IMR-90 (cell line): Measurements from ENCODE around the gene DPP10. TPM values are rescaled to one million over a fixed set of nuclear protein-coding genes. Genes with fewer than 3 reads are reported as not detected.

Source experiments
- ATAC-seq: fragments of 200-7000 bp; cut with Tn5 transposase; 2 replicates; pipeline ENCODE4 v1.9.1; 2020; ENCODE audit warnings: low read depth, mild to moderate bottlenecking, moderate library complexity
- BruUV-seq: library from RNA; stranded (reverse); fragments of 400-500 nt; replicated peaks from 2 replicates; lab custom pipeline; 2021; lab: Mats Ljungman, UMichigan
- CTCF ChIA-PET: fragments of 300-600 bp; formaldehyde crosslinking; extraction: SDS; loops from one replicate; lab custom pipeline; 2021; ENCODE audit warnings: antibody characterized with exemption; lab: Yijun Ruan, JAX
- POLR2A ChIA-PET: fragments of 300-600 bp; sonication (Branson Sonifier 250); formaldehyde crosslinking; loops from one replicate; lab custom pipeline; 2022; ENCODE audit warnings: antibody characterized with exemption; ENCODE audit not compliant: unreplicated experiment; lab: Charles Lee
- DNase-seq: peaks from one replicate; pipeline ENCODE4 v3.0.0; 2013
- H2AFZ ChIP-seq: replicated peaks from 2 replicates; pipeline ENCODE3; 2013; ENCODE audit warnings: low read length, mild to moderate bottlenecking; ENCODE audit not compliant: poor library complexity
- H2AK5ac ChIP-seq: 2 replicates; pipeline ENCODE4 v1.6.1; 2013; ENCODE audit warnings: low read depth, low read length, inconsistent platforms
- H2AK9ac ChIP-seq: replicated peaks from 2 replicates; pipeline ENCODE3; 2013; ENCODE audit warnings: mild to moderate bottlenecking, low read depth, low read length, moderate library complexity; ENCODE audit not compliant: poor library complexity
- H2BK120ac ChIP-seq: 2 replicates; pipeline ENCODE4 v1.6.1; 2013; ENCODE audit warnings: low read depth, low read length, inconsistent platforms
- H2BK15ac ChIP-seq: 3 replicates; pipeline ENCODE4 v1.6.1; 2013; ENCODE audit warnings: low read depth, low read length, inconsistent platforms
- H2BK20ac ChIP-seq: 2 replicates; pipeline ENCODE4 v1.6.1; 2013; ENCODE audit warnings: low read depth, mild to moderate bottlenecking, inconsistent platforms, low read length, moderate library complexity
- H2BK5ac ChIP-seq: 2 replicates; pipeline ENCODE4 v1.6.1; 2013; ENCODE audit warnings: mild to moderate bottlenecking, low read depth, low read length, inconsistent platforms; ENCODE audit not compliant: poor library complexity, severe bottlenecking
- H3K14ac ChIP-seq: replicated peaks from 2 replicates; pipeline ENCODE4 v1.6.1; 2013; ENCODE audit warnings: low read depth, low read length, inconsistent platforms
- H3K18ac ChIP-seq: 2 replicates; pipeline ENCODE4 v1.6.1; 2013; ENCODE audit warnings: low read depth, low read length, control low read depth
- H3K23ac ChIP-seq: 2 replicates; pipeline ENCODE4 v1.6.1; 2013; ENCODE audit warnings: low read depth, low read length, inconsistent platforms
- H3K27ac ChIP-seq: 2 replicates; pipeline ENCODE4 v1.5.1; 2013; ENCODE audit warnings: mild to moderate bottlenecking, control low read depth, low read length; ENCODE audit not compliant: insufficient read depth
- H3K27me3 ChIP-seq: 2 replicates; pipeline ENCODE4 v1.6.1; 2013; ENCODE audit warnings: low read length; ENCODE audit not compliant: control insufficient read depth, insufficient read depth
- H3K36me3 ChIP-seq: 2 replicates; pipeline ENCODE4 v1.6.1; 2013; ENCODE audit warnings: low read length, mixed read lengths; ENCODE audit not compliant: control insufficient read depth, insufficient read depth
- H3K4ac ChIP-seq: 2 replicates; pipeline ENCODE4 v1.6.1; 2013; ENCODE audit warnings: low read depth, low read length, inconsistent platforms
- H3K4me1 ChIP-seq: 2 replicates; pipeline ENCODE4 v1.6.1; 2013; ENCODE audit warnings: low read length, mixed read lengths; ENCODE audit not compliant: control insufficient read depth, insufficient read depth
- H3K4me2 ChIP-seq: 2 replicates; pipeline ENCODE4 v1.6.1; 2013; ENCODE audit warnings: low read depth, mild to moderate bottlenecking, control low read depth, low read length, moderate library complexity
- H3K4me3 ChIP-seq: 2 replicates; pipeline ENCODE4 v1.5.1; 2013; ENCODE audit warnings: low read depth, mild to moderate bottlenecking, control low read depth, low read length, moderate library complexity; ENCODE audit not compliant: insufficient read depth
- H3K56ac ChIP-seq: 2 replicates; pipeline ENCODE4 v1.6.1; 2013; ENCODE audit warnings: low read length, inconsistent platforms; ENCODE audit not compliant: insufficient read depth; ENCODE audit errors: extremely low read depth
- H3K79me1 ChIP-seq, 2 experiments: 2 replicates each; pipeline ENCODE4 v1.6.1; 2013; ENCODE audit warnings: low read length in 2 of 2, inconsistent platforms in 1 of 2, low read depth in 1 of 2
- H3K9ac ChIP-seq: 2 replicates; pipeline ENCODE4 v1.6.1; 2013; ENCODE audit warnings: low read depth, low read length, control low read depth
- H3K9me1 ChIP-seq: 2 replicates; pipeline ENCODE4 v1.6.1; 2013; ENCODE audit warnings: low read length, inconsistent platforms; ENCODE audit not compliant: insufficient read depth
- H3K9me3 ChIP-seq: 2 replicates; pipeline ENCODE4 v1.6.1; 2013; ENCODE audit warnings: low read length; ENCODE audit not compliant: control insufficient read depth, insufficient read depth
- H4K20me1 ChIP-seq: 2 replicates; pipeline ENCODE4 v1.6.1; 2013; ENCODE audit warnings: low read length, inconsistent platforms; ENCODE audit not compliant: insufficient read depth
- H4K5ac ChIP-seq: 2 replicates; pipeline ENCODE4 v1.6.1; 2013; ENCODE audit warnings: mild to moderate bottlenecking, low read depth, low read length, control low read depth
- H4K8ac ChIP-seq, 2 experiments: 2 replicates each; pipeline ENCODE4 v1.6.1; 2013; ENCODE audit warnings: low read depth in 2 of 2, low read length in 2 of 2, control low read depth in 1 of 2, inconsistent platforms in 1 of 2
- H4K91ac ChIP-seq: 2 replicates; pipeline ENCODE4 v1.6.1; 2013; ENCODE audit warnings: low read depth, low read length, inconsistent platforms; ENCODE audit not compliant: insufficient read depth
- BHLHE40 ChIP-seq: fragments of 150-350 bp; IDR thresholded peaks from 2 replicates; pipeline ENCODE4 v1.6.1; 2016; ENCODE audit warnings: mild to moderate bottlenecking, low read depth, low read length
- CEBPB ChIP-seq: IDR thresholded peaks from 2 replicates; pipeline ENCODE4 v1.6.1; 2012; ENCODE audit warnings: low read depth, low read length, improper control_type of control experiment
- CHD1 ChIP-seq: IDR thresholded peaks from 2 replicates; pipeline ENCODE4 v1.6.1; 2012; ENCODE audit warnings: low read depth, low read length, improper control_type of control experiment
- FOS ChIP-seq: fragments of 150-350 bp; IDR thresholded peaks from 2 replicates; pipeline ENCODE4 v1.6.1; 2016; ENCODE audit warnings: low read depth, low read length
- MAFK ChIP-seq: IDR thresholded peaks from 2 replicates; pipeline ENCODE4 v1.6.1; 2012; ENCODE audit warnings: low read depth, low read length, improper control_type of control experiment
- MAZ ChIP-seq: IDR thresholded peaks from 2 replicates; pipeline ENCODE4 v1.6.1; 2012; ENCODE audit warnings: low read depth, mild to moderate bottlenecking, low read length, improper control_type of control experiment, moderate library complexity, borderline replicate concordance
- MXI1 ChIP-seq: IDR thresholded peaks from 2 replicates; pipeline ENCODE4 v1.6.1; 2012; ENCODE audit warnings: low read depth, mild to moderate bottlenecking, low read length, moderate library complexity, borderline replicate concordance
- NFE2L2 ChIP-seq: fragments of 150-350 bp; IDR thresholded peaks from 2 replicates; pipeline ENCODE4 v1.6.1; 2016; ENCODE audit warnings: low read depth, mild to moderate bottlenecking, low read length
- RFX5 ChIP-seq: IDR thresholded peaks from 2 replicates; pipeline ENCODE4 v1.8.0; 2012; ENCODE audit warnings: low read depth, mild to moderate bottlenecking, low read length, moderate library complexity
- SMC3 ChIP-seq: fragments of 150-350 bp; IDR thresholded peaks from 2 replicates; pipeline ENCODE4 v1.6.1; 2016; ENCODE audit warnings: low read depth, mild to moderate bottlenecking, antibody characterized with exemption, low read length, moderate library complexity
- WGBS, 2 experiments: methylation state at CpG; one replicate each; pipeline versions ENCODE4 v1.1.5 to v1.1.7; 2013; ENCODE audit warnings: missing lambda C conversion rate in 2 of 2; ENCODE audit not compliant: insufficient read length in 1 of 2; ENCODE audit errors: extremely low coverage in 2 of 2; 5-methylcytosine and 5-hydroxymethylcytosine counted together
- dilution Hi-C: fragments of 300-500 bp; cut with HindIII; formaldehyde crosslinking; loops from one replicate; pipeline ENCODE4 v1.14.3; 2018; ENCODE audit warnings: low sequenced_read_pairs; ENCODE audit not compliant: unreplicated experiment
- in situ Hi-C: fragments of 300-500 bp; cut with MboI; formaldehyde crosslinking; loops from 3 replicates; pipeline ENCODE4 v1.14.3; 2019; ENCODE audit warnings: low sequenced_read_pairs, inconsistent platforms, mixed read lengths
- intact Hi-C: fragments of 100-400 bp; cut with micrococcal nuclease; formaldehyde crosslinking; loops from 2 replicates; pipeline ENCODE4 v1.10.0; 2022
- polyA plus RNA-seq, 3 experiments: library from polyadenylated mRNA; depleted of rRNA; stranded (reverse); fragments of >200 nt; gene quantifications; 2 replicates each; pipeline ENCODE4 v1.2.3, GENCODE V29; 2012; ENCODE audit warnings: low replicate concordance in 1 of 3
- total RNA-seq: library from RNA; depleted of rRNA; stranded (reverse); fragments of >200 nt; gene quantifications from 2 replicates; pipeline ENCODE4 v1.2.3, GENCODE V29; 2012
- TF ChIP-seq, protein P1 (sequence below): fragments of 150-350 bp; IDR thresholded peaks from 2 replicates; pipeline ENCODE4 v1.6.1; 2017; ENCODE audit warnings: mild to moderate bottlenecking, antibody characterized with exemption, low read length, low read depth
- TF ChIP-seq, protein P2 (sequence below): fragments of 150-350 bp; IDR thresholded peaks from 2 replicates; pipeline ENCODE4 v1.6.1; 2016; ENCODE audit warnings: low read depth, mild to moderate bottlenecking, low read length, moderate library complexity, borderline replicate concordance
- TF ChIP-seq, protein P3 (sequence below): conservative IDR thresholded peaks from 2 replicates; pipeline ENCODE4 v1.5.1; 2012; ENCODE audit warnings: mild to moderate bottlenecking, low read depth, low read length, improper control_type of control experiment

DPP10 gene
- total and polyA plus RNA-seq, 2 of the 4 experiments (the other 2 are of a cell fraction) = not detected

DNA sequence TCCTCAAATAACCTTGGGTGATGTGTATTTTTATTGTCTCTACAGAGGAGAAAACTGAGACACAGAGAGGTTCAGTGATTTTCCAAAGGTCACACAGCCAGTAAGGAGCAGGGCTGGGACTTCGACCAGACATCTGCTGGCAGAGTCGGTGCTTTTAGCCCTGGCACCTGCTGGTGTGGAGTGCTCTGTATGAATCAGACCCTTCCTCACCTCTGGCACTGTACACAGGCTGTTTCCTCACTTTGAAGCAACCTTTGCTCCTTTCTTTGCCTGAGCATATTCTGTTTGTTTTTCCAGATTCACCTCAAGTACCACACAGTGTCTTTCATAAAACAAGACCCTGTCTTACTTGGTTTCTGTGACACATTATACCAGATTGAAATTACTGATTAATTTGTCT is 107.9 kb downstream of the DPP10 start:
- H2BK5ac ChIP-seq = no peak overlapping the region
- BruUV-seq = no TSS peak
- no peak overlapping the region for H2AK9ac ChIP-seq
- H2BK20ac ChIP-seq = no peak overlapping the region
- no peak overlapping the region for H3K23ac ChIP-seq
- H3K4ac ChIP-seq = no peak overlapping the region
- H3K4me1 ChIP-seq = no peaks in the 10 kb centered on the region
- intact Hi-C loops = loop anchor here (5.0 to 10.0 kb wide), 2 partner anchors 573 to 796 kb away; partner anchors contain the start of gene SLC35F5
- WGBS, 2 experiments = no CpG with 5 or more reads among the region's 2 CpGs
- no peaks in the 10 kb centered on the region for H3K27me3 ChIP-seq
- H3K27ac ChIP-seq = no peak overlapping the region
- H2BK120ac ChIP-seq = no peak overlapping the region
- no peaks in the 10 kb centered on the region for H3K9me1 ChIP-seq
- no peak overlapping the region for H3K56ac ChIP-seq
- no peaks in the 10 kb centered on the region for H4K20me1 ChIP-seq
- no peak for DNase-seq
- CTCF ChIA-PET = interaction anchor here (1.6 kb wide), 1 partner anchor 573 kb away, joined by 6 read pairs; no protein-coding TSS in a partner anchor
- H3K36me3 ChIP-seq = no peaks in the 10 kb centered on the region
- H3K79me1 ChIP-seq = no peaks in the 10 kb centered on the region
- H2BK15ac ChIP-seq = no peak overlapping the region
- H3K9ac ChIP-seq = no peak overlapping the region
- H2AFZ ChIP-seq = no peak overlapping the region
- dilution Hi-C loops = no loop called here
- no peak overlapping the region for H2AK5ac ChIP-seq
- no peak overlapping the region for H3K4me3 ChIP-seq
- H4K91ac ChIP-seq = no peak overlapping the region
- no peak for TF ChIP-seq RFX5
- TF ChIP-seq SMC3 = no peak
- TF ChIP-seq CHD1 = no peak
- TF ChIP-seq, protein P1, sequence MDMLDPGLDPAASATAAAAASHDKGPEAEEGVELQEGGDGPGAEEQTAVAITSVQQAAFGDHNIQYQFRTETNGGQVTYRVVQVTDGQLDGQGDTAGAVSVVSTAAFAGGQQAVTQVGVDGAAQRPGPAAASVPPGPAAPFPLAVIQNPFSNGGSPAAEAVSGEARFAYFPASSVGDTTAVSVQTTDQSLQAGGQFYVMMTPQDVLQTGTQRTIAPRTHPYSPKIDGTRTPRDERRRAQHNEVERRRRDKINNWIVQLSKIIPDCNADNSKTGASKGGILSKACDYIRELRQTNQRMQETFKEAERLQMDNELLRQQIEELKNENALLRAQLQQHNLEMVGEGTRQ = no peak
- no peak for TF ChIP-seq FOS
- no peak for TF ChIP-seq MAZ
- TF ChIP-seq, protein P2, sequence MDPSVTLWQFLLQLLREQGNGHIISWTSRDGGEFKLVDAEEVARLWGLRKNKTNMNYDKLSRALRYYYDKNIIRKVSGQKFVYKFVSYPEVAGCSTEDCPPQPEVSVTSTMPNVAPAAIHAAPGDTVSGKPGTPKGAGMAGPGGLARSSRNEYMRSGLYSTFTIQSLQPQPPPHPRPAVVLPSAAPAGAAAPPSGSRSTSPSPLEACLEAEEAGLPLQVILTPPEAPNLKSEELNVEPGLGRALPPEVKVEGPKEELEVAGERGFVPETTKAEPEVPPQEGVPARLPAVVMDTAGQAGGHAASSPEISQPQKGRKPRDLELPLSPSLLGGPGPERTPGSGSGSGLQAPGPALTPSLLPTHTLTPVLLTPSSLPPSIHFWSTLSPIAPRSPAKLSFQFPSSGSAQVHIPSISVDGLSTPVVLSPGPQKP = no peak
- TF ChIP-seq, protein P3, sequence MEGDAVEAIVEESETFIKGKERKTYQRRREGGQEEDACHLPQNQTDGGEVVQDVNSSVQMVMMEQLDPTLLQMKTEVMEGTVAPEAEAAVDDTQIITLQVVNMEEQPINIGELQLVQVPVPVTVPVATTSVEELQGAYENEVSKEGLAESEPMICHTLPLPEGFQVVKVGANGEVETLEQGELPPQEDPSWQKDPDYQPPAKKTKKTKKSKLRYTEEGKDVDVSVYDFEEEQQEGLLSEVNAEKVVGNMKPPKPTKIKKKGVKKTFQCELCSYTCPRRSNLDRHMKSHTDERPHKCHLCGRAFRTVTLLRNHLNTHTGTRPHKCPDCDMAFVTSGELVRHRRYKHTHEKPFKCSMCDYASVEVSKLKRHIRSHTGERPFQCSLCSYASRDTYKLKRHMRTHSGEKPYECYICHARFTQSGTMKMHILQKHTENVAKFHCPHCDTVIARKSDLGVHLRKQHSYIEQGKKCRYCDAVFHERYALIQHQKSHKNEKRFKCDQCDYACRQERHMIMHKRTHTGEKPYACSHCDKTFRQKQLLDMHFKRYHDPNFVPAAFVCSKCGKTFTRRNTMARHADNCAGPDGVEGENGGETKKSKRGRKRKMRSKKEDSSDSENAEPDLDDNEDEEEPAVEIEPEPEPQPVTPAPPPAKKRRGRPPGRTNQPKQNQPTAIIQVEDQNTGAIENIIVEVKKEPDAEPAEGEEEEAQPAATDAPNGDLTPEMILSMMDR = no peak
- no peak for TF ChIP-seq MAFK
- TF ChIP-seq CEBPB = no peak
- no peak for TF ChIP-seq NFE2L2
- no peak for TF ChIP-seq BHLHE40
- TF ChIP-seq MXI1 = no peak
- no peak overlapping the region for H4K8ac ChIP-seq
- no peak overlapping the region for H3K4me2 ChIP-seq
- H4K5ac ChIP-seq = no peak overlapping the region
- H3K9me3 ChIP-seq = no peaks in the 10 kb centered on the region
- no peak overlapping the region for H3K18ac ChIP-seq
- no peak for ATAC-seq
- H3K14ac ChIP-seq = no peak overlapping the region
- in situ Hi-C loops = loop anchor here (25.0 kb wide), 1 partner anchor 563 kb away; no protein-coding TSS in a partner anchor
- POLR2A ChIA-PET = no interaction called here
